Common myeloid progenitor, CD34-positive (primary cell): Measurements from ENCODE around the gene TRIM5.
"Not testable (repeated sequence)": the region's sequence is repeated elsewhere in the genome, so short reads cannot be mapped to it uniquely, and the experiment has no call there.

Experiments used
- CTCF ChIA-PET: fragments of 350-600 bp; sonication (Branson Sonifier 250); formaldehyde crosslinking; loops from one replicate; lab custom pipeline; 2021; ENCODE audit warnings: antibody characterized with exemption; lab: Charles Lee
- POLR2A ChIA-PET: fragments of 350-600 bp; sonication (Branson Sonifier 250); formaldehyde crosslinking; loops from one replicate; lab custom pipeline; 2021; ENCODE audit warnings: antibody characterized with exemption; lab: Charles Lee
- DNase-seq, 3 donors: peaks; one replicate each; pipeline versions ENCODE4 v3.0.0 to v3.0.0-alpha.2; 2013
- H3K27ac ChIP-seq, 2 experiments: 1 replicate in 1 of 2; 2 replicates in 1 of 2; pipeline ENCODE4 v1.7.0; 2013; ENCODE audit warnings: inconsistent platforms in 2 of 2, low read length in 2 of 2, mild to moderate bottlenecking in 2 of 2, low read depth in 1 of 2, moderate library complexity in 1 of 2; ENCODE audit not compliant: severe bottlenecking in 2 of 2, insufficient read depth in 1 of 2, poor library complexity in 1 of 2
- H3K27me3 ChIP-seq, 5 experiments: replicated peaks in 2 of 5; 1 replicate in 3 of 5; 2 replicates in 2 of 5; pipeline versions ENCODE4 v1.6.1 to v1.7.0; 2013; ENCODE audit warnings: low read length in 4 of 5, mild to moderate bottlenecking in 2 of 5, moderate library complexity in 2 of 5, inconsistent platforms in 1 of 5; ENCODE audit not compliant: insufficient read depth in 5 of 5, control insufficient read depth in 4 of 5
- H3K36me3 ChIP-seq, 4 experiments: 1 replicate in 2 of 4; 2 replicates in 2 of 4; pipeline versions ENCODE4 v1.6.1 to v1.7.0; 2013; ENCODE audit warnings: low read length in 3 of 4, control low read depth in 1 of 4, mild to moderate bottlenecking in 1 of 4; ENCODE audit not compliant: control insufficient read depth in 4 of 4, insufficient read depth in 4 of 4
- H3K4me1 ChIP-seq, 4 experiments: 1 replicate in 3 of 4; 2 replicates in 1 of 4; pipeline versions ENCODE4 v1.6.1 to v1.7.1; 2013; ENCODE audit warnings: low read length in 3 of 4, mild to moderate bottlenecking in 3 of 4, control low read depth in 1 of 4, inconsistent platforms in 1 of 4, moderate library complexity in 1 of 4; ENCODE audit not compliant: control insufficient read depth in 4 of 4, insufficient read depth in 4 of 4; ENCODE audit errors: control extremely low read depth in 1 of 4
- H3K4me3 ChIP-seq, 7 experiments: 1 replicate in 4 of 7; 2 replicates in 3 of 7; pipeline versions ENCODE4 v1.5.1 to v1.7.0; 2013; ENCODE audit warnings: mild to moderate bottlenecking in 7 of 7, low read length in 6 of 7, moderate library complexity in 6 of 7, inconsistent platforms in 2 of 7, low read depth in 2 of 7, control low read depth in 1 of 7; ENCODE audit not compliant: insufficient read depth in 4 of 7, control insufficient read depth in 1 of 7; ENCODE audit errors: extremely low read depth in 1 of 7
- H3K9me3 ChIP-seq, 5 experiments: 1 replicate in 4 of 5; 2 replicates in 1 of 5; pipeline versions ENCODE4 v1.6.1 to v1.7.1; 2013; ENCODE audit warnings: low read length in 4 of 5, mild to moderate bottlenecking in 2 of 5, inconsistent platforms in 1 of 5, low read depth in 1 of 5, moderate library complexity in 1 of 5; ENCODE audit not compliant: control insufficient read depth in 4 of 5, insufficient read depth in 2 of 5; ENCODE audit errors: control extremely low read depth in 1 of 5
- WGBS: methylation state at CpG from one replicate; pipeline ENCODE4 v1.1.5; 2013; ENCODE audit not compliant: insufficient coverage; 5-methylcytosine and 5-hydroxymethylcytosine counted together

The TRIM5 gene

DNA sequence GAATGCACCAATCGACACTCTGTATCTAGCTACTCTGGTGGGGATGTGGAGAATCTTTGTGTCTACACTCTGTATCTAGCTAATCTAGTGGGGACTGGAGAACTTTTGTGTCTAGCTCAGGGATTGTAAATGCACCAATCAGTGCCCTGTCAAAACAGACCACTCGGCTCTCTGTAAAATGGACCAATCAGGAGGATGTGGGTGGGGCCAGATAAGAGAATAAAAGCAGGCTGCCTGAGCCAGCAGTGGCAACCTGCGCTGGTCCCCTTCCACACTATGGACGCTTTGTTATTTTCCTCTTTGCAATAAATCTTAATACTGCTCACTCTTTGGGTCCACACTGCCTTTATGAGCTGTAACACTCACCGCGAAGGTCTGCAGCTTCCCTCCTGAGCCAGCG is 1.3 kb downstream of the TRIM5 start:
- DNase-seq = peak in 1 of 3 donors; percentile 36
- not testable (repeated sequence) for H3K9me3 ChIP-seq, H3K27me3 ChIP-seq
- Histone ChIP-seq H3K4me1 (peaks cover 3 to 13% (median 10%) of the 10 kb centered on the region in 4 experiments), H3K4me3 (peak overlapping the region in 6 of 7 experiments; percentile 81 to 98 (median 88)), H3K36me3 (peaks cover 11 to 22% (median 16%) of the 10 kb centered on the region in 4 experiments), H3K27ac (peak overlapping the region in 1 of 2 experiments; percentile 99)
- POLR2A ChIA-PET = interaction anchor here (0.7 to 1.0 kb wide), 2 partner anchors 17 to 1244 kb away, joined by 3 to 5 read pairs; no protein-coding TSS in a partner anchor
- CTCF ChIA-PET = interaction anchor here (1.0 to 3.2 kb wide), 10 partner anchors 13 to 207 kb away, joined by 3 to 12 read pairs (median 4); no protein-coding TSS in a partner anchor
- 31% methylated on average over 3 of the region's 7 CpGs for WGBS

DNA sequence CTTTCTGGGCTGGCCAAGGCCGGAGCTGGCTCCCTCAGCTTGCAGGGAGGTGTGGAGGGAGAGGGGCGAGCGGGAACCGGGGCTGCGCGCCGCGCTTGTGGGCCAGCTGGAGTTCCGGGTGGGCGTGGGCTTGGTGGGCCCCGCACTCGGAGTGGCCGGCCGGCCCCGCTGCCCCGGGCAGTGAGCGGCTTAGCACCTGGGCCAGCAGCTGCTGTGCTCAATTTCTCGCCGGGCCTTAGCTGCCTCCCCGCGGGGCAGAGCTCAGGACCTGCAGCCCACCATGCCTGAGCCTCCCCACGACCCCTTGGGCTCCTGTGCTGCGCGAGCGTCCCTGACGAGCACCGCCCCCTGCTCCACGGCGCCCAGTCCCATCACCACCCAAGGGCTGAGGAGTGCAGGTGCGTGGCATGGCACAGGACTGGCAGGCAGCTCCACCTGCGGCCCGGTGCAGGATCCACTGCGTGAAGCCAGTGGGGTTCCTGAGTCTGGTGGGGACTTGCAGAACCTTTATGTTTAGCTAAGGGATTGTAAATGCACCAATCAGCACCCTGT is 1.9 kb downstream of the TRIM5 start:
- not testable (repeated sequence) for H3K27me3 ChIP-seq, DNase-seq, H3K27ac ChIP-seq, H3K4me3 ChIP-seq, H3K9me3 ChIP-seq
- peaks cover 3 to 12% (median 8%) of the 10 kb centered on the region in 4 experiments for H3K4me1 ChIP-seq
- peaks cover 16 to 29% (median 20%) of the 10 kb centered on the region in 4 experiments for H3K36me3 ChIP-seq
- ChIA-PET CTCF (interaction anchor here (1.1 to 3.2 kb wide), 5 partner anchors 20 to 208 kb away, joined by 3 to 12 read pairs (median 8); no protein-coding TSS in a partner anchor), POLR2A (interaction anchor here (0.7 kb wide), 1 partner anchor 1244 kb away, joined by 3 read pairs; no protein-coding TSS in a partner anchor)
- WGBS = 86% methylated on average over 24 of the region's 33 CpGs

DNA sequence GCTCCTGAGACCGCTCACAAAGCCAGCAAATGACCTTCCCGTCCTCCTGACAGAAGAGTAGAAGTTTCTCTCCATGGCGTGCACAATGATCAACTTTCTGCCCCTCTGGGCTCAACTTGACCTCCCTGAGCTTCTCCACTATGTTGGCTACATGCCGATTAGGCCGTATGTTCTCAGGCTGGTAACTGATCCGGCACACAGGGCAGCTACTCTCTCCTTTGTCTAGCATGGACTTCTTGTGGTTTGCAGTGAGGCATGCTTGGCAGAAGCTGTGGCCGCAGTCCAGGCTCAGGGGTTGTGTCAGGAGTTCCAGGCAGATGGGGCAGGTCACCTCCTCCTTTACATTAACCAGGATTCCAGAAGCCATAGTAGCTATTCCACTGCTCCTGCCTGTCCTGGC is 5.1 kb downstream of the TRIM5 start:
- Histone ChIP-seq H3K27ac (no peak overlapping the region), H3K4me3 (no peak overlapping the region), H3K4me1 (peaks cover 3 to 7% (median 6%) of the 10 kb centered on the region in 4 experiments), H3K36me3 (peaks cover 17 to 35% (median 28%) of the 10 kb centered on the region in 4 experiments), H3K9me3 (peaks cover 0 to 2% (median 0%) of the 10 kb centered on the region in 5 experiments), H3K27me3 (no peaks in the 10 kb centered on the region)
- CTCF ChIA-PET = interaction anchor here (1.9 kb wide), 1 partner anchor 15 kb away, joined by 5 read pairs; no protein-coding TSS in a partner anchor
- POLR2A ChIA-PET = no interaction called here
- no peak for DNase-seq
- WGBS = 97% methylated on average over 7 of the region's 7 CpGs

DNA sequence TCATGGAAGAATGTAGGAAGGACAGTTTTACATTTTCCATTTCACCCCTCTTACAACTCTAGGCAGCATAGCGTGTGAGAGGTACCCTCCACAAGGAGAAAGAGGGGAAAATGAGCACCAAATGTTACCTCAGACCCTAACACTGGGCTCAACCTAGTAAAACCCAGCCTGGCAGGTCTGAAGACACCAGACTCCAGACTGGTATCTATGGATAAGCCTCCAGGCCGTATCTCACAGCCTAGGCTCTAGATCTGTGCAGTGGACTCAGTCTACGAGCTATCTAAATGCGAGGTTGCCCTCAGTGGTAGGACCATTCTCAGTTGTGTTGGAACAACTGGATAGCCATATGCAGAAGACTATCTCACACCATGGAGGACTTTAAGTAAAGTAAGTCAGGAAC is 10.5 kb downstream of the TRIM5 start:
- POLR2A ChIA-PET = no interaction called here

DNA sequence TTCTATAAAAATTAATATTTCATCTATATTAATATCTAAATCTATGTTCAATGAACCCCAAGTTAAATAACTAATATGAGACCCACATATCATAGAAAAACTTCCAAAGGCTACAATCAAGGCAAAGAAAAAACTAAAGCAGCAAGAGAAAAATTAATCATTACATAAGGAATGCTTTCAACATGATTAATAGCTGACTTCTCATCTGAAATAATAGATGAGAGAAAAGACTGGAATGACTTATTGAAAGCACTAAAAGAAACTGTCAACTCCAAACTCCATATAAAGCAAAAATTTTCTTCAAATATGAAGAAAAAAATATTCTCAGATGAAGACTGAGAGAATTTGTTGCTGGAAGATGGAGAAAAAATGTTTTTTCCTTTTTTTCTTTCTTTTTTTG is 13.0 kb downstream of the TRIM5 start:
- Histone ChIP-seq H3K4me3 (no peak overlapping the region), H3K27me3 (no peaks in the 10 kb centered on the region), H3K4me1 (no peaks in the 10 kb centered on the region), H3K36me3 (peaks cover 5 to 36% (median 21%) of the 10 kb centered on the region in 4 experiments), H3K9me3 (no peaks in the 10 kb centered on the region), H3K27ac (no peak overlapping the region)
- ChIA-PET CTCF (no interaction called here), POLR2A (interaction anchor here (0.7 kb wide), 1 partner anchor 718 kb away, joined by 3 read pairs; the partner anchor contains the start of gene SMPD1)
- no peak for DNase-seq

More for the DNA sequence above, 10.5 kb downstream of the TRIM5 start:
- 97% methylated on average over 4 of the region's 4 CpGs for WGBS
- no peak overlapping the region for H3K4me3 ChIP-seq
- H3K36me3 ChIP-seq = peaks cover 15 to 46% (median 28%) of the 10 kb centered on the region in 4 experiments
- no peaks in the 10 kb centered on the region for H3K4me1 ChIP-seq
- CTCF ChIA-PET = no interaction called here
- DNase-seq = no peak
- peaks cover 0 to 2% (median 0%) of the 10 kb centered on the region in 5 experiments for H3K9me3 ChIP-seq
- no peaks in the 10 kb centered on the region for H3K27me3 ChIP-seq
- peak overlapping the region in 1 of 2 experiments; percentile 14 for H3K27ac ChIP-seq

DNA sequence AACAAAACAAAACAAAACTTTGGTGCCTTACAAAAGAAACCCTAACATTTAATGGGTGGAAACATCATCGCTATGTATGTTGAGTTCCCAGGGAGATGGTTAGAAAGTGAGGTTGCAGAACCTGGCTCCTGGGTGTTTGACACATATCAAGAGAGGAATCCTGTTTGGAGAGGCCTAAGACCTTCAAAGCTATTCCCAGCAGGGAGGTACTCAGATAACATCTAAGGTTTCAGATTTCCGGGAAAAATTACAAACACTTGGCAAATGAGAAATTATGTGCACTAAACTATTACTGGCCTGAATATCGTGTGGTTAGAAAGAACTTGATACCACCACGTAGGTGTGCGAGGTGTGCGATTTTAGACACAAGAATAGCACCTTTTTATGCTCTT is 18.5 kb downstream of the TRIM5 start:
- no peak for DNase-seq
- WGBS = 100% methylated on average over 1 of the region's 6 CpGs
- ChIA-PET CTCF (no interaction called here), POLR2A (no interaction called here)
- Histone ChIP-seq H3K4me3 (no peak overlapping the region), H3K27me3 (no peaks in the 10 kb centered on the region), H3K36me3 (peaks cover 25 to 58% (median 36%) of the 10 kb centered on the region in 4 experiments), H3K9me3 (no peaks in the 10 kb centered on the region), H3K4me1 (no peaks in the 10 kb centered on the region), H3K27ac (no peak overlapping the region)

DNA sequence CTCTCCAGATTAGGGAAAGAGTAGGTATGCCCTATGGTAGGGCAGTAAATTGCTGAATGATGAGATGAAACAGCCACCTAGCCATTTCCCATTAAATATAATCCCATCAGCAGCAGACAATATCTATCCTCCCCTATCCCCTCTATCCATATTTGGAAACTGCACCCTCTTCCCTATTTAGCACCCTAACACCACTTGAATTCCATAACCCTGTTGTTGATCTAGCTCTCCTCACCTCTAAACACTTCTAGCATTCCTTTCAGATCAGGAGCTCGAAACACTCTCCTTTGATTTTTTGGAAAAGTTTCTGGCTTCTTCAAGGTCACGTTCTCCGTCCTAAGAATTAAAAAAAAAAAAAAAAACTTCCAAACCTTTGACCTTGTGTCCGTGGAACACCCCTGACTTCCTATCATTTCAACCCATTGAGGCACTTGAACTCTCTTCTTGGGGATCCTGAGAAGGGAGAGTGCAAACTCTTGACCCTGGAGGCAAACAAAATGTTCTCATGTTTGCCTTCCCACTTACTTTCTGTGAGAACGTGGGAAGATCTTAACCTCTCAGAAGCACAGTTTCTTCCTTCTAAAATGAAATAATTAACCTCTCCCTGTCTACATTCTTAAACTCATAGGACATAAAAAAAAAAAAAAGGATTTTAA is 19.0 kb downstream of the TRIM5 start:
- no peaks in the 10 kb centered on the region for H3K4me1 ChIP-seq
- 93% methylated on average over 4 of the region's 5 CpGs for WGBS
- no peaks in the 10 kb centered on the region for H3K27me3 ChIP-seq
- CTCF ChIA-PET = no interaction called here
- no peak overlapping the region for H3K27ac ChIP-seq
- H3K4me3 ChIP-seq = no peak overlapping the region
- no peaks in the 10 kb centered on the region for H3K9me3 ChIP-seq
- no peak for DNase-seq
- peaks cover 23 to 56% (median 37%) of the 10 kb centered on the region in 4 experiments for H3K36me3 ChIP-seq
- POLR2A ChIA-PET = no interaction called here
